IPS-20b (cell line): Measurements from ENCODE around the gene LRCOL1.

Experiments
- H3K27ac ChIP-seq: one replicate; pipeline ENCODE4 v1.5.1; 2013; ENCODE audit warnings: low read length
- H3K27me3 ChIP-seq: 2 replicates; pipeline ENCODE4 v1.6.1; 2013; ENCODE audit warnings: mild to moderate bottlenecking, low read length, inconsistent platforms; ENCODE audit not compliant: insufficient read depth
- H3K36me3 ChIP-seq: 2 replicates; pipeline ENCODE4 v1.6.1; 2013; ENCODE audit warnings: low read depth, mild to moderate bottlenecking, inconsistent platforms, low read length, moderate library complexity; ENCODE audit not compliant: insufficient read depth
- H3K4me1 ChIP-seq: 2 replicates; pipeline ENCODE4 v1.6.1; 2013; ENCODE audit warnings: mild to moderate bottlenecking, control low read depth, inconsistent platforms, low read length, moderate library complexity; ENCODE audit not compliant: insufficient read depth
- H3K4me3 ChIP-seq: 2 replicates; pipeline ENCODE4 v1.5.1; 2013; ENCODE audit warnings: mild to moderate bottlenecking, low read length, inconsistent platforms
- H3K9ac ChIP-seq: 2 replicates; pipeline ENCODE4 v1.6.1; 2013; ENCODE audit warnings: low read depth, mild to moderate bottlenecking, inconsistent platforms, low read length, moderate library complexity
- H3K9me3 ChIP-seq: 2 replicates; pipeline ENCODE4 v1.6.1; 2013; ENCODE audit warnings: mild to moderate bottlenecking, low read depth, low read length, inconsistent platforms; ENCODE audit not compliant: insufficient read depth

The LRCOL1 gene

GRCh38 chr12:132574271-132574996 is 35.9 kb downstream of the LRCOL1 start:
- no peak overlapping the region for H3K4me3 ChIP-seq
- peaks cover 32% of the 10 kb centered on the region; the same call in 1 of the 2 replicates for H3K36me3 ChIP-seq
- no peaks in the 10 kb centered on the region for H3K9me3 ChIP-seq
- H3K9ac ChIP-seq, result no peak overlapping the region
- H3K27ac ChIP-seq, result no peak overlapping the region
- no peaks in the 10 kb centered on the region for H3K4me1 ChIP-seq
- H3K27me3 ChIP-seq, result peaks cover 4% of the 10 kb centered on the region

GRCh38 chr12:132572801-132573760 is 37.3 kb downstream of the LRCOL1 start:
- no peak overlapping the region for H3K4me3 ChIP-seq
- no peak overlapping the region for H3K9ac ChIP-seq
- H3K27ac ChIP-seq, result no peak overlapping the region
- H3K9me3 ChIP-seq, result no peaks in the 10 kb centered on the region
- H3K27me3 ChIP-seq, result no peaks in the 10 kb centered on the region; the same call in 1 of the 2 replicates
- peaks cover 32% of the 10 kb centered on the region; the same call in 1 of the 2 replicates for H3K36me3 ChIP-seq
- no peaks in the 10 kb centered on the region for H3K4me1 ChIP-seq

GRCh38 chr12:132572106-132572505 is 38.3 kb downstream of the LRCOL1 start:
- no peak overlapping the region for H3K9ac ChIP-seq
- H3K27ac ChIP-seq, result no peak overlapping the region
- no peaks in the 10 kb centered on the region for H3K27me3 ChIP-seq
- H3K4me1 ChIP-seq, result no peaks in the 10 kb centered on the region
- H3K4me3 ChIP-seq, result no peak overlapping the region
- peaks cover 31% of the 10 kb centered on the region; the same call in 1 of the 2 replicates for H3K36me3 ChIP-seq
- H3K9me3 ChIP-seq, result no peaks in the 10 kb centered on the region

- Histone ChIP-seq H3K27ac (no peak overlapping the region), H3K9me3 (no peaks in the 10 kb centered on the region), H3K4me1 (no peaks in the 10 kb centered on the region), H3K27me3 (no peaks in the 10 kb centered on the region), H3K4me3 (no peak overlapping the region), H3K9ac (no peak overlapping the region), H3K36me3 (peaks cover 29% of the 10 kb centered on the region; the same call in 1 of the 2 replicates)
Measured at GRCh38 chr12:132571598-132571997, 38.8 kb downstream of the LRCOL1 start.

- peaks cover under 1% of the 10 kb centered on the region; the same call in 1 of the 2 replicates for H3K27me3 ChIP-seq
- H3K4me1 ChIP-seq, result no peaks in the 10 kb centered on the region
- no peaks in the 10 kb centered on the region for H3K9me3 ChIP-seq
- no peak overlapping the region for H3K27ac ChIP-seq
- no peak overlapping the region for H3K9ac ChIP-seq
- H3K4me3 ChIP-seq, result no peak overlapping the region
- peaks cover 29% of the 10 kb centered on the region; the same call in 1 of the 2 replicates for H3K36me3 ChIP-seq
Measured at GRCh38 chr12:132571051-132571450, 39.3 kb downstream of the LRCOL1 start.

GRCh38 chr12:132570635-132571034 is 39.7 kb downstream of the LRCOL1 start:
- Histone ChIP-seq H3K4me1 (no peaks in the 10 kb centered on the region), H3K36me3 (peaks cover 30% of the 10 kb centered on the region; the same call in 1 of the 2 replicates), H3K27ac (no peak overlapping the region), H3K9me3 (no peaks in the 10 kb centered on the region), H3K9ac (no peak overlapping the region), H3K4me3 (no peak overlapping the region), H3K27me3 (peaks cover 5% of the 10 kb centered on the region)

- H3K4me1 ChIP-seq, result no peaks in the 10 kb centered on the region
- H3K36me3 ChIP-seq, result peaks cover 28% of the 10 kb centered on the region; the same call in 1 of the 2 replicates
- no peak overlapping the region for H3K27ac ChIP-seq
- H3K27me3 ChIP-seq, result peaks cover 11% of the 10 kb centered on the region
- H3K9ac ChIP-seq, result no peak overlapping the region
- no peak overlapping the region for H3K4me3 ChIP-seq
- no peaks in the 10 kb centered on the region for H3K9me3 ChIP-seq
Measured at GRCh38 chr12:132569856-132570480, 40.4 kb downstream of the LRCOL1 start.

GRCh38 chr12:132568826-132569480 is 41.4 kb downstream of the LRCOL1 start:
- Histone ChIP-seq H3K9ac (no peak overlapping the region), H3K27me3 (peaks cover 13% of the 10 kb centered on the region), H3K9me3 (no peaks in the 10 kb centered on the region), H3K4me1 (no peaks in the 10 kb centered on the region), H3K4me3 (no peak overlapping the region), H3K36me3 (peaks cover 19% of the 10 kb centered on the region; the same call in 1 of the 2 replicates), H3K27ac (no peak overlapping the region)

- H3K36me3 ChIP-seq, result peaks cover 19% of the 10 kb centered on the region; the same call in 1 of the 2 replicates
- H3K4me1 ChIP-seq, result no peaks in the 10 kb centered on the region
- no peak overlapping the region for H3K4me3 ChIP-seq
- no peak overlapping the region for H3K27ac ChIP-seq
- no peaks in the 10 kb centered on the region for H3K9me3 ChIP-seq
- peaks cover 13% of the 10 kb centered on the region for H3K27me3 ChIP-seq
- H3K9ac ChIP-seq, result no peak overlapping the region
Measured at GRCh38 chr12:132568301-132568700, 42.1 kb downstream of the LRCOL1 start.

GRCh38 chr12:132566516-132567131 is 43.8 kb downstream of the LRCOL1 start:
- no peaks in the 10 kb centered on the region for H3K9me3 ChIP-seq
- 0 out of 2 replicates have a peak, but pooled peaks cover 1% of the 10 kb centered on the region for H3K4me1 ChIP-seq
- no peak overlapping the region for H3K9ac ChIP-seq
- peaks cover 13% of the 10 kb centered on the region for H3K27me3 ChIP-seq
- H3K36me3 ChIP-seq, result peaks cover 15% of the 10 kb centered on the region; the same call in 1 of the 2 replicates
- H3K4me3 ChIP-seq, result no peak overlapping the region
- no peak overlapping the region for H3K27ac ChIP-seq
